H1 (cell line): ENCODE results near the gene LCN10. TPM values are rescaled to one million over a fixed set of nuclear protein-coding genes. Genes with fewer than 3 reads are reported as not detected.

Source experiments
- BRCA1 ChIP-seq: IDR thresholded peaks from 2 replicates; pipeline ENCODE4 v1.6.1; 2012; ENCODE audit warnings: low read depth, low read length, improper control_type of control experiment
- CHD2 ChIP-seq: IDR thresholded peaks from 2 replicates; pipeline ENCODE4 v1.6.1; 2012; ENCODE audit warnings: low read length, improper control_type of control experiment
- CTBP2 ChIP-seq: IDR thresholded peaks from 2 replicates; pipeline ENCODE4 v1.7.0; 2011; ENCODE audit warnings: borderline replicate concordance, mild to moderate bottlenecking, moderate library complexity, mixed read lengths, low read length; ENCODE audit not compliant: insufficient read depth, insufficient read length
- EGR1 ChIP-seq: IDR thresholded peaks from 2 replicates; pipeline ENCODE4 v1.6.1; 2011; ENCODE audit warnings: low read depth, low read length, borderline replicate concordance
- KDM4A ChIP-seq: IDR thresholded peaks from one replicate; pipeline ENCODE4 v1.7.1; 2012; ENCODE audit warnings: low read depth, mild to moderate bottlenecking, moderate library complexity, low read length, inconsistent platforms; ENCODE audit not compliant: severe bottlenecking
- KDM5A ChIP-seq: fragments of 200-600 bp; IDR thresholded peaks from 2 replicates; pipeline ENCODE4 v1.7.1; 2012; ENCODE audit warnings: mild to moderate bottlenecking, low read length, inconsistent platforms, mixed read lengths
- NRF1 ChIP-seq: IDR thresholded peaks from 2 replicates; pipeline ENCODE4 v1.6.1; 2011; ENCODE audit warnings: mild to moderate bottlenecking, low read depth, low read length, improper control_type of control experiment
- SIN3A ChIP-seq, 2 experiments: IDR thresholded peaks in 1 of 2; conservative IDR thresholded peaks in 1 of 2; 2 replicates each; pipeline ENCODE4 v1.6.1; 2011 to 2012; ENCODE audit warnings: low read length in 2 of 2, improper control_type of control experiment in 1 of 2, low read depth in 1 of 2, mild to moderate bottlenecking in 1 of 2
- SIX5 ChIP-seq: IDR thresholded peaks from 2 replicates; pipeline ENCODE4 v1.6.1; 2011; ENCODE audit warnings: mild to moderate bottlenecking, low read depth, low read length
- SP1 ChIP-seq: IDR thresholded peaks from 2 replicates; pipeline ENCODE4 v1.6.1; 2011; ENCODE audit warnings: low read depth, low read length
- SRF ChIP-seq: IDR thresholded peaks from 2 replicates; pipeline ENCODE4 v1.6.1; 2011; ENCODE audit warnings: mild to moderate bottlenecking, low read depth, low read length, moderate library complexity
- ZNF274 ChIP-seq: IDR thresholded peaks from 2 replicates; pipeline ENCODE4 v1.7.0; 2012; ENCODE audit warnings: low read length, borderline replicate concordance; ENCODE audit errors: extremely low read depth
- polyA plus RNA-seq, 7 experiments: library from polyadenylated mRNA; depleted of rRNA in 3 of 7; stranded (reverse) in 5 of 7; unstranded in 2 of 7; fragments of >200 nt in 5 of 7; fragments of 200-250 nt in 2 of 7; gene quantifications; 1 replicate in 5 of 7; 2 replicates in 1 of 7; 4 replicates in 1 of 7; pipeline versions ENCODE4 v1.2.1 to v1.2.3, GENCODE V29; 2011 to 2013; ENCODE audit warnings: missing spikeins in 2 of 7, mixed read lengths in 2 of 7
- total RNA-seq: library from RNA; stranded (reverse); fragmentation: NEBNext Ultra II Directional; extraction: Animal tissue kit (Norgen Biotek cat#: 25700); gene quantifications from 2 replicates; pipeline ENCODE4 v1.2.1, GENCODE V29; 2021
- TF ChIP-seq, protein P1 (sequence below): fragments of 300-600 bp; sonication (generic); IDR thresholded peaks from 2 replicates; pipeline ENCODE4 v1.7.1; 2012; ENCODE audit warnings: low read length, moderate library complexity, mild to moderate bottlenecking, inconsistent platforms; ENCODE audit not compliant: insufficient replicate concordance

Gene LCN10
- total and polyA plus RNA-seq, 2 of the 8 experiments (the other 6 are each of a cell fraction or from before 2014, with no cell fraction given), result 2.6 to 2.8 TPM

- TF ChIP-seq, protein P1, sequence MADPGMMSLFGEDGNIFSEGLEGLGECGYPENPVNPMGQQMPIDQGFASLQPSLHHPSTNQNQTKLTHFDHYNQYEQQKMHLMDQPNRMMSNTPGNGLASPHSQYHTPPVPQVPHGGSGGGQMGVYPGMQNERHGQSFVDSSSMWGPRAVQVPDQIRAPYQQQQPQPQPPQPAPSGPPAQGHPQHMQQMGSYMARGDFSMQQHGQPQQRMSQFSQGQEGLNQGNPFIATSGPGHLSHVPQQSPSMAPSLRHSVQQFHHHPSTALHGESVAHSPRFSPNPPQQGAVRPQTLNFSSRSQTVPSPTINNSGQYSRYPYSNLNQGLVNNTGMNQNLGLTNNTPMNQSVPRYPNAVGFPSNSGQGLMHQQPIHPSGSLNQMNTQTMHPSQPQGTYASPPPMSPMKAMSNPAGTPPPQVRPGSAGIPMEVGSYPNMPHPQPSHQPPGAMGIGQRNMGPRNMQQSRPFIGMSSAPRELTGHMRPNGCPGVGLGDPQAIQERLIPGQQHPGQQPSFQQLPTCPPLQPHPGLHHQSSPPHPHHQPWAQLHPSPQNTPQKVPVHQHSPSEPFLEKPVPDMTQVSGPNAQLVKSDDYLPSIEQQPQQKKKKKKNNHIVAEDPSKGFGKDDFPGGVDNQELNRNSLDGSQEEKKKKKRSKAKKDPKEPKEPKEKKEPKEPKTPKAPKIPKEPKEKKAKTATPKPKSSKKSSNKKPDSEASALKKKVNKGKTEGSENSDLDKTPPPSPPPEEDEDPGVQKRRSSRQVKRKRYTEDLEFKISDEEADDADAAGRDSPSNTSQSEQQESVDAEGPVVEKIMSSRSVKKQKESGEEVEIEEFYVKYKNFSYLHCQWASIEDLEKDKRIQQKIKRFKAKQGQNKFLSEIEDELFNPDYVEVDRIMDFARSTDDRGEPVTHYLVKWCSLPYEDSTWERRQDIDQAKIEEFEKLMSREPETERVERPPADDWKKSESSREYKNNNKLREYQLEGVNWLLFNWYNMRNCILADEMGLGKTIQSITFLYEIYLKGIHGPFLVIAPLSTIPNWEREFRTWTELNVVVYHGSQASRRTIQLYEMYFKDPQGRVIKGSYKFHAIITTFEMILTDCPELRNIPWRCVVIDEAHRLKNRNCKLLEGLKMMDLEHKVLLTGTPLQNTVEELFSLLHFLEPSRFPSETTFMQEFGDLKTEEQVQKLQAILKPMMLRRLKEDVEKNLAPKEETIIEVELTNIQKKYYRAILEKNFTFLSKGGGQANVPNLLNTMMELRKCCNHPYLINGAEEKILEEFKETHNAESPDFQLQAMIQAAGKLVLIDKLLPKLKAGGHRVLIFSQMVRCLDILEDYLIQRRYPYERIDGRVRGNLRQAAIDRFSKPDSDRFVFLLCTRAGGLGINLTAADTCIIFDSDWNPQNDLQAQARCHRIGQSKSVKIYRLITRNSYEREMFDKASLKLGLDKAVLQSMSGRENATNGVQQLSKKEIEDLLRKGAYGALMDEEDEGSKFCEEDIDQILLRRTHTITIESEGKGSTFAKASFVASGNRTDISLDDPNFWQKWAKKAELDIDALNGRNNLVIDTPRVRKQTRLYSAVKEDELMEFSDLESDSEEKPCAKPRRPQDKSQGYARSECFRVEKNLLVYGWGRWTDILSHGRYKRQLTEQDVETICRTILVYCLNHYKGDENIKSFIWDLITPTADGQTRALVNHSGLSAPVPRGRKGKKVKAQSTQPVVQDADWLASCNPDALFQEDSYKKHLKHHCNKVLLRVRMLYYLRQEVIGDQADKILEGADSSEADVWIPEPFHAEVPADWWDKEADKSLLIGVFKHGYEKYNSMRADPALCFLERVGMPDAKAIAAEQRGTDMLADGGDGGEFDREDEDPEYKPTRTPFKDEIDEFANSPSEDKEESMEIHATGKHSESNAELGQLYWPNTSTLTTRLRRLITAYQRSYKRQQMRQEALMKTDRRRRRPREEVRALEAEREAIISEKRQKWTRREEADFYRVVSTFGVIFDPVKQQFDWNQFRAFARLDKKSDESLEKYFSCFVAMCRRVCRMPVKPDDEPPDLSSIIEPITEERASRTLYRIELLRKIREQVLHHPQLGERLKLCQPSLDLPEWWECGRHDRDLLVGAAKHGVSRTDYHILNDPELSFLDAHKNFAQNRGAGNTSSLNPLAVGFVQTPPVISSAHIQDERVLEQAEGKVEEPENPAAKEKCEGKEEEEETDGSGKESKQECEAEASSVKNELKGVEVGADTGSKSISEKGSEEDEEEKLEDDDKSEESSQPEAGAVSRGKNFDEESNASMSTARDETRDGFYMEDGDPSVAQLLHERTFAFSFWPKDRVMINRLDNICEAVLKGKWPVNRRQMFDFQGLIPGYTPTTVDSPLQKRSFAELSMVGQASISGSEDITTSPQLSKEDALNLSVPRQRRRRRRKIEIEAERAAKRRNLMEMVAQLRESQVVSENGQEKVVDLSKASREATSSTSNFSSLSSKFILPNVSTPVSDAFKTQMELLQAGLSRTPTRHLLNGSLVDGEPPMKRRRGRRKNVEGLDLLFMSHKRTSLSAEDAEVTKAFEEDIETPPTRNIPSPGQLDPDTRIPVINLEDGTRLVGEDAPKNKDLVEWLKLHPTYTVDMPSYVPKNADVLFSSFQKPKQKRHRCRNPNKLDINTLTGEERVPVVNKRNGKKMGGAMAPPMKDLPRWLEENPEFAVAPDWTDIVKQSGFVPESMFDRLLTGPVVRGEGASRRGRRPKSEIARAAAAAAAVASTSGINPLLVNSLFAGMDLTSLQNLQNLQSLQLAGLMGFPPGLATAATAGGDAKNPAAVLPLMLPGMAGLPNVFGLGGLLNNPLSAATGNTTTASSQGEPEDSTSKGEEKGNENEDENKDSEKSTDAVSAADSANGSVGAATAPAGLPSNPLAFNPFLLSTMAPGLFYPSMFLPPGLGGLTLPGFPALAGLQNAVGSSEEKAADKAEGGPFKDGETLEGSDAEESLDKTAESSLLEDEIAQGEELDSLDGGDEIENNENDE, result no peak
- no peak for TF ChIP-seq SP1
- TF ChIP-seq BRCA1, result no peak
- no peak for TF ChIP-seq KDM5A
- TF ChIP-seq SIX5, result no peak
- TF ChIP-seq EGR1, result no peak
- no peak for TF ChIP-seq NRF1
- no peak for TF ChIP-seq ZNF274
- TF ChIP-seq CTBP2, result no peak
- TF ChIP-seq CHD2, result no peak
- TF ChIP-seq SRF, result no peak
- no peak for TF ChIP-seq KDM4A
- no peak for TF ChIP-seq SIN3A (conservative IDR thresholded peaks at IDR 0.05 in 1 of 2, IDR thresholded peaks at IDR 0.05 in 1 of 2; ENCODE audit: low read depth in 1 of 2, low read length in 2 of 2)
These were observed 27.9 kb downstream of the LCN10 start (continued) for GRCh38 chr9:136714893-136715274.
